ENCODE measurements around the gene EIF4A3. TPM values are rescaled to one million over a fixed set of nuclear protein-coding genes. Genes with fewer than 3 reads are reported as not detected.

EIF4A3 gene
- total RNA-seq, 1 experiment from 2014 or later, result 160 TPM

GRCh38 chr17:80133626-80133970, 13.3 kb downstream of the EIF4A3 start:
- Mint-ChIP-seq H3K27me3 (ENCODE audit: low read depth) (no peaks in the 10 kb centered on the region), H3K27ac (no peak overlapping the region), H3K9me3 (no peaks in the 10 kb centered on the region), H3K4me1 (peaks cover 9% of the 10 kb centered on the region), H3K36me3 (peaks cover 54% of the 10 kb centered on the region), H3K4me3 (no peak overlapping the region)
- ChIA-PET CTCF (interaction anchor here (0.8 to 2.1 kb wide), 3 partner anchors 10 to 62 kb away, joined by 3 to 11 read pairs (median 3); partner anchors contain the start of gene GAA), POLR2A (interaction anchor here (1.0 to 1.2 kb wide), 2 partner anchors 9 to 12 kb away, joined by 3 read pairs; no protein-coding TSS in a partner anchor)
- no peak for ATAC-seq
- no peak for TF ChIP-seq PRRX2 (CRISPR knock-in tag; IDR thresholded peaks at IDR 0.05)
- DNase-seq (ENCODE audit: low spot score), result no peak

- POLR2A ChIA-PET, result interaction anchor here (1.0 to 1.2 kb wide), 2 partner anchors 9 to 13 kb away, joined by 3 read pairs; no protein-coding TSS in a partner anchor
- TF ChIP-seq ZNF671 (CRISPR knock-in tag; IDR thresholded peaks at IDR 0.05) (0 out of 2 replicates have a peak, but pooled peaks have one; percentile 24), TEAD4 (CRISPR knock-in tag; IDR thresholded peaks at IDR 0.05) (no peak)
- H3K4me1 Mint-ChIP-seq, result peaks cover 9% of the 10 kb centered on the region
- no peaks in the 10 kb centered on the region for H3K9me3 Mint-ChIP-seq
- DNase-seq (ENCODE audit: low spot score) (no peak), ATAC-seq (no peak)
- CTCF ChIA-PET, result interaction anchor here (0.8 to 2.1 kb wide), 3 partner anchors 9 to 63 kb away, joined by 3 to 11 read pairs (median 3); partner anchors contain the start of gene GAA
- no peaks in the 10 kb centered on the region for H3K27me3 Mint-ChIP-seq (ENCODE audit: low read depth)
- no peak overlapping the region for H3K4me3 Mint-ChIP-seq
- peaks cover 49% of the 10 kb centered on the region for H3K36me3 Mint-ChIP-seq
- H3K27ac Mint-ChIP-seq, result no peak overlapping the region; the same call in 1 of the 2 replicates
Measured at GRCh38 chr17:80132906-80133625, 13.9 kb downstream of the EIF4A3 start.

GRCh38 chr17:80130992-80131391, 15.9 kb downstream of the EIF4A3 start:
- POLR2A ChIA-PET, result interaction anchor here (1.0 kb wide), 1 partner anchor 30 kb away, joined by 3 read pairs; the partner anchor contains the start of gene GAA
- TF ChIP-seq NFYB (CRISPR knock-in tag; conservative IDR thresholded peaks at IDR 0.05; ENCODE audit: low read depth), result no peak

GRCh38 chr17:80129006-80129565, 17.8 kb downstream of the EIF4A3 start:
- DNase-seq (ENCODE audit: low spot score) (no peak), ATAC-seq (no peak)
- ChIA-PET CTCF (interaction anchor here (0.6 to 3.6 kb wide), 3 partner anchors 28 to 248 kb away, joined by 3 to 28 read pairs (median 5); partner anchors contain the start of gene GAA), POLR2A (no interaction called here)
- H3K9me3 Mint-ChIP-seq, result no peaks in the 10 kb centered on the region
- no peak overlapping the region; the same call in 1 of the 2 replicates for H3K27ac Mint-ChIP-seq
- H3K4me3 Mint-ChIP-seq, result no peak overlapping the region
- no peaks in the 10 kb centered on the region for H3K27me3 Mint-ChIP-seq (ENCODE audit: low read depth)
- peaks cover 17% of the 10 kb centered on the region for H3K4me1 Mint-ChIP-seq
- peaks cover 12% of the 10 kb centered on the region for H3K36me3 Mint-ChIP-seq
- TF ChIP-seq RORB (CRISPR knock-in tag; IDR thresholded peaks at IDR 0.05) (no peak), ATF6 (CRISPR knock-in tag; IDR thresholded peaks at IDR 0.05) (no peak), IRF2 (CRISPR knock-in tag; IDR thresholded peaks at IDR 0.05; ENCODE audit: borderline replicate concordance, low read depth) (no peak), ZNF532 (CRISPR knock-in tag; IDR thresholded peaks at IDR 0.05; ENCODE audit: borderline replicate concordance) (no peak), E2F5 (CRISPR knock-in tag; IDR thresholded peaks at IDR 0.05) (no peak), USF2 (CRISPR knock-in tag; IDR thresholded peaks at IDR 0.05) (no peak), ATF3 (CRISPR knock-in tag; conservative IDR thresholded peaks at IDR 0.05) (no peak), ELF4 (CRISPR knock-in tag; IDR thresholded peaks at IDR 0.05; ENCODE audit: low read depth) (no peak), AR (CRISPR knock-in tag; IDR thresholded peaks at IDR 0.05) (no peak)

More at GRCh38 chr17:80130992-80131391, 15.9 kb downstream of the EIF4A3 start:
- no peak overlapping the region for H3K4me3 Mint-ChIP-seq
- peaks cover 9% of the 10 kb centered on the region for H3K4me1 Mint-ChIP-seq
- no peaks in the 10 kb centered on the region for H3K9me3 Mint-ChIP-seq
- CTCF ChIA-PET, result no interaction called here
- no peak for ATAC-seq
- H3K27me3 Mint-ChIP-seq (ENCODE audit: low read depth), result no peaks in the 10 kb centered on the region
- DNase-seq (ENCODE audit: low spot score), result no peak
- no peak overlapping the region for H3K27ac Mint-ChIP-seq
- H3K36me3 Mint-ChIP-seq, result peaks cover 29% of the 10 kb centered on the region
